Keratinocyte (primary cell): ENCODE measurements around the gene POLR3G. TPM values are rescaled to one million over a fixed set of nuclear protein-coding genes. Genes with fewer than 3 reads are reported as not detected.

ENCODE experiments used
- DNase-seq: peaks from one replicate; pipeline ENCODE4 v3.0.0-alpha.2; 2011; ENCODE audit warnings: low read depth, missing footprints, low spot score
- FAIRE-seq: peaks from 2 replicates; lab custom pipeline; 2011; peaks lifted over from hg19 to GRCh38; lab: Jason Lieb, UNC
- H2AFZ ChIP-seq: 2 replicates; pipeline ENCODE4 v1.6.0; 2012; ENCODE audit warnings: low read length, control low read depth, inconsistent platforms; ENCODE audit not compliant: control insufficient read depth
- H3K27ac ChIP-seq: 2 replicates; pipeline ENCODE4 v1.5.1; 2011; ENCODE audit warnings: low read length; ENCODE audit not compliant: control insufficient read depth, insufficient read depth
- H3K27me3 ChIP-seq: 3 replicates; pipeline ENCODE4 v1.6.0; 2011; ENCODE audit warnings: low read length; ENCODE audit not compliant: control insufficient read depth, insufficient read depth; ENCODE audit errors: extremely low read depth
- H3K36me3 ChIP-seq, 2 experiments: 2 replicates in 1 of 2; 3 replicates in 1 of 2; pipeline ENCODE4 v1.5.1; 2011; ENCODE audit warnings: low read length in 2 of 2, mild to moderate bottlenecking in 1 of 2; ENCODE audit not compliant: control insufficient read depth in 2 of 2, insufficient read depth in 2 of 2; ENCODE audit errors: extremely low read depth in 1 of 2
- H3K4me1 ChIP-seq: 3 replicates; pipeline ENCODE4 v1.5.1; 2011; ENCODE audit warnings: low read length; ENCODE audit not compliant: control insufficient read depth, insufficient read depth; ENCODE audit errors: extremely low read depth
- H3K4me2 ChIP-seq: 3 replicates; pipeline ENCODE4 v1.6.0; 2011; ENCODE audit warnings: low read depth, low read length; ENCODE audit not compliant: control insufficient read depth, insufficient read depth; ENCODE audit errors: extremely low read depth
- H3K4me3 ChIP-seq, 3 experiments: fragments of 200-600 bp in 1 of 3; sonication (generic) in 1 of 3; 2 replicates in 2 of 3; 3 replicates in 1 of 3; pipeline ENCODE4 v1.5.1; 2011 to 2016; ENCODE audit warnings: low read length in 3 of 3, mild to moderate bottlenecking in 3 of 3, control low read depth in 2 of 3, inconsistent platforms in 1 of 3, low read depth in 1 of 3, mixed read lengths in 1 of 3, mixed run types in 1 of 3, moderate library complexity in 1 of 3; ENCODE audit not compliant: control insufficient read depth in 2 of 3, insufficient read depth in 2 of 3; ENCODE audit errors: extremely low read depth in 1 of 3
- H3K79me2 ChIP-seq: 2 replicates; pipeline ENCODE4 v1.6.0; 2012; ENCODE audit warnings: low read length; ENCODE audit not compliant: control insufficient read depth, insufficient read depth
- H3K9ac ChIP-seq: 3 replicates; pipeline ENCODE4 v1.6.0; 2011; ENCODE audit warnings: low read length; ENCODE audit not compliant: control insufficient read depth, insufficient read depth; ENCODE audit errors: extremely low read depth
- H3K9me1 ChIP-seq: 3 replicates; pipeline ENCODE4 v1.6.0; 2011; ENCODE audit warnings: low read length; ENCODE audit not compliant: control insufficient read depth, insufficient read depth; ENCODE audit errors: extremely low read depth
- H3K9me3 ChIP-seq: 2 replicates; pipeline ENCODE4 v1.5.1; 2012; ENCODE audit warnings: low read depth, low read length; ENCODE audit not compliant: control insufficient read depth
- H4K20me1 ChIP-seq: 3 replicates; pipeline ENCODE4 v1.6.0; 2011; ENCODE audit warnings: low read length; ENCODE audit not compliant: control insufficient read depth, insufficient read depth; ENCODE audit errors: extremely low read depth
- CTCF ChIP-seq, 3 experiments: IDR thresholded peaks in 1 of 3; conservative IDR thresholded peaks in 1 of 3; optimal IDR thresholded peaks in 1 of 3; 2 replicates in 2 of 3; 3 replicates in 1 of 3; pipeline versions ENCODE3 to v1.5.1; 2011; ENCODE audit warnings: low read length in 3 of 3, mild to moderate bottlenecking in 3 of 3, moderate library complexity in 2 of 3, control low read depth in 1 of 3, inconsistent platforms in 1 of 3; ENCODE audit not compliant: insufficient read depth in 2 of 3; ENCODE audit errors: extremely low read depth in 1 of 3
- EZH2 ChIP-seq: IDR thresholded peaks from one replicate; pipeline ENCODE4 v1.6.1; 2012; ENCODE audit warnings: inconsistent platforms, mild to moderate bottlenecking, low read length, moderate library complexity
- dilution Hi-C: fragments of 300-500 bp; cut with MboI; formaldehyde crosslinking; loops from one replicate; pipeline ENCODE4 v1.7.0; 2020; ENCODE audit warnings: low sequenced_read_pairs; ENCODE audit not compliant: extremely low pct_ligation_motif_present
- polyA plus RNA-seq, 5 experiments: library from polyadenylated mRNA; depleted of rRNA in 3 of 5; stranded (reverse) in 3 of 5; stranded (forward) in 1 of 5; unstranded in 1 of 5; fragments of >200 nt; gene quantifications; 1 replicate in 1 of 5; 2 replicates in 3 of 5; 3 replicates in 1 of 5; pipeline versions ENCODE4 v1.2.1 to v1.2.3, GENCODE V29; 2011 to 2012; ENCODE audit warnings: missing spikeins in 2 of 5, low read depth in 1 of 5, low replicate concordance in 1 of 5

Gene POLR3G
- polyA plus RNA-seq, 1 donor (not counting 4 experiments of a cell fraction or from before 2014, with no cell fraction given): 27.0 TPM

- Histone ChIP-seq H2AFZ (no peak overlapping the region), H3K9me1 (no peaks in the 10 kb centered on the region), H3K9me3 (no peaks in the 10 kb centered on the region), H3K4me1 (peaks cover 2% of the 10 kb centered on the region), H3K27me3 (peaks cover 14% of the 10 kb centered on the region), H3K36me3 (no peaks in the 10 kb centered on the region), H3K4me2 (no peak overlapping the region), H3K9ac (no peak overlapping the region), H3K79me2 (no peaks in the 10 kb centered on the region), H3K4me3 (no peak overlapping the region), H4K20me1 (no peaks in the 10 kb centered on the region), H3K27ac (no peak overlapping the region)
- dilution Hi-C loops: no loop called here
- TF ChIP-seq CTCF (optimal IDR thresholded peaks at IDR 0.05 in 1 of 3, IDR thresholded peaks at IDR 0.05 in 1 of 3, conservative IDR thresholded peaks at IDR 0.05 in 1 of 3; ENCODE audit: extremely low read depth in 1 of 3, insufficient read depth in 2 of 3, low read length in 3 of 3) (no peak), EZH2 (no peak)
- DNase-seq: no peak
- no peak for FAIRE-seq
Observed at GRCh38 chr5:90563108-90563507, 88.4 kb downstream of the POLR3G start.

Other genes with a start within 250 kb of the POLR3G start
- 8.4 to 31.2 TPM (median 10.8 TPM) in 3 replicates for gene CETN3, start 65.1 kb upstream of the POLR3G start, polyA plus RNA-seq
- 2.5 to 4.6 TPM (median 3.7 TPM) in 3 replicates for gene MBLAC2, start 93 bp upstream of the POLR3G start, polyA plus RNA-seq
- 10.1 to 18.9 TPM (median 10.4 TPM) in 3 replicates for gene LYSMD3, start 54.7 kb downstream of the POLR3G start, polyA plus RNA-seq
- gene ADGRV1, start 83.9 kb downstream of the POLR3G start, polyA plus RNA-seq: 0.03 to 0.28 TPM (median 0.05 TPM) in 3 replicates